Glutamatergic neuron (in vitro differentiated cells): Measurements from ENCODE around the gene PI4KA. TPM values are rescaled to one million over a fixed set of nuclear protein-coding genes. Genes with fewer than 3 reads are reported as not detected.

Experiments used
- DNase-seq: peaks from one replicate; pipeline ENCODE4 v3.0.0; 2022
- H3K27ac Mint-ChIP-seq: one replicate; pipeline ENCODE4 v1.8.0; 2020; ENCODE audit warnings: mild to moderate bottlenecking, mixed read lengths, inconsistent platforms; ENCODE audit not compliant: unreplicated experiment
- H3K27me3 Mint-ChIP-seq: one replicate; pipeline ENCODE4 v1.8.0; 2020; ENCODE audit warnings: mild to moderate bottlenecking, moderate library complexity, mixed read lengths, inconsistent platforms; ENCODE audit not compliant: unreplicated experiment
- H3K36me3 Mint-ChIP-seq: one replicate; pipeline ENCODE4 v1.8.0; 2020; ENCODE audit warnings: mild to moderate bottlenecking, mixed read lengths, inconsistent platforms; ENCODE audit not compliant: unreplicated experiment
- H3K4me1 Mint-ChIP-seq: one replicate; pipeline ENCODE4 v1.8.0; 2020; ENCODE audit warnings: mild to moderate bottlenecking, low read depth, mixed read lengths, inconsistent platforms; ENCODE audit not compliant: unreplicated experiment
- H3K4me3 Mint-ChIP-seq: one replicate; pipeline ENCODE4 v1.8.0; 2020; ENCODE audit warnings: mild to moderate bottlenecking, mixed read lengths, inconsistent platforms; ENCODE audit not compliant: unreplicated experiment
- H3K9me3 Mint-ChIP-seq: one replicate; pipeline ENCODE4 v1.8.0; 2020; ENCODE audit warnings: mild to moderate bottlenecking, moderate library complexity, mixed read lengths, inconsistent platforms; ENCODE audit not compliant: unreplicated experiment
- total RNA-seq: library from RNA; stranded (reverse); fragmentation: NEBNext Ultra II Directional; extraction: Animal tissue kit (Norgen Biotek cat#: 25700); gene quantifications from one replicate; pipeline ENCODE4 v1.2.1, GENCODE V29; 2021; ENCODE audit not compliant: unreplicated experiment
- TF ChIP-seq, protein P1 (sequence below): fragments of 200-600 bp; sonication (generic); IDR thresholded peaks from one replicate; pipeline ENCODE4 v1.5.0; 2021; ENCODE audit not compliant: partially characterized antibody, unreplicated experiment

The PI4KA gene
- total RNA-seq, 1 donor from 2014 or later: 165 TPM

DNA sequence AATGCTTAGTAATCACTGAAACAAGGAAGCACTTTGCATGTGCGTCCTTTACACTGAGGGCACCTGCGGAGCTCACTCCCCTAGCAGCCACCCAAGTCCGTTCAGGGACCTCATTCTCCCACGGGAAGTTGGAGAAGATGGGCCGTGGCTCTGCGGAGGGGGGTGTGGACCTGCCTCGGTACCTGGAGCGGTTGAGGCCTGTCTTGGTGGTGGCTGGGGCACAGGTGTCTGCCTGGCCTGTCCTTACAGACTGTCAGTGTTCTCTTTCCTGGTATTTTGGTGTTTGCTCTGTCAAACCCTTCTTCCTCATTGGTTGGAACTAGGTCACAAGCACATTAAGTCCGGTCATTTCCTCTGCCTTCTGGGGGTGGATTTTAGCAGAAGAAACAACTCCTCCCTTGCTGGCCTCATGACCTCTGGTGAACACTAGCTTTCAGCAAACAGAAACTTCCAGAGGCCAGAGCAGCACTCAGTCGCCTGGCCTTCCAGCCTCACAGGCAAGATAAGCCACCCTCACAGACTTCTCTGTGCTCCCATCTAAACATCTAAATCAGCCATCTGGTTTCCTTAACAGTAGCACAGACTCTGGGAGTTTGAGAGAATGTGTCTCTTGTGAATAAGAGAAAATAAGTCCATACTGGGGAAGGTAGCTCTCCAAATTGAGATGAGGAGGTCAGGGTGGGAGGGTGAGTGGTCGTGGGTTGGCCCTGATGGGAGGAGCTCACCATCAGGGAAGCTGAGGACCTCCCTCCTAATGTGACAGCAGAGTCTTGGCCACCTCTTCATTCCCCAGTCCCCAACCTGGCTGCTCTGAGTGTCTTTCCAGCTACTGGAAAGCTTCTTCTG, 8.8 kb upstream of the PI4KA start:
- Mint-ChIP-seq H3K9me3 (peaks cover 3% of the 10 kb centered on the region), H3K4me1 (peaks cover 22% of the 10 kb centered on the region), H3K36me3 (no peaks in the 10 kb centered on the region), H3K4me3 (peak overlapping the region; percentile 30), H3K27ac (peak overlapping the region; percentile 76), H3K27me3 (peaks cover 3% of the 10 kb centered on the region)
- TF ChIP-seq, protein P1, sequence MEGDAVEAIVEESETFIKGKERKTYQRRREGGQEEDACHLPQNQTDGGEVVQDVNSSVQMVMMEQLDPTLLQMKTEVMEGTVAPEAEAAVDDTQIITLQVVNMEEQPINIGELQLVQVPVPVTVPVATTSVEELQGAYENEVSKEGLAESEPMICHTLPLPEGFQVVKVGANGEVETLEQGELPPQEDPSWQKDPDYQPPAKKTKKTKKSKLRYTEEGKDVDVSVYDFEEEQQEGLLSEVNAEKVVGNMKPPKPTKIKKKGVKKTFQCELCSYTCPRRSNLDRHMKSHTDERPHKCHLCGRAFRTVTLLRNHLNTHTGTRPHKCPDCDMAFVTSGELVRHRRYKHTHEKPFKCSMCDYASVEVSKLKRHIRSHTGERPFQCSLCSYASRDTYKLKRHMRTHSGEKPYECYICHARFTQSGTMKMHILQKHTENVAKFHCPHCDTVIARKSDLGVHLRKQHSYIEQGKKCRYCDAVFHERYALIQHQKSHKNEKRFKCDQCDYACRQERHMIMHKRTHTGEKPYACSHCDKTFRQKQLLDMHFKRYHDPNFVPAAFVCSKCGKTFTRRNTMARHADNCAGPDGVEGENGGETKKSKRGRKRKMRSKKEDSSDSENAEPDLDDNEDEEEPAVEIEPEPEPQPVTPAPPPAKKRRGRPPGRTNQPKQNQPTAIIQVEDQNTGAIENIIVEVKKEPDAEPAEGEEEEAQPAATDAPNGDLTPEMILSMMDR: no peak
- DNase-seq: no peak

DNA sequence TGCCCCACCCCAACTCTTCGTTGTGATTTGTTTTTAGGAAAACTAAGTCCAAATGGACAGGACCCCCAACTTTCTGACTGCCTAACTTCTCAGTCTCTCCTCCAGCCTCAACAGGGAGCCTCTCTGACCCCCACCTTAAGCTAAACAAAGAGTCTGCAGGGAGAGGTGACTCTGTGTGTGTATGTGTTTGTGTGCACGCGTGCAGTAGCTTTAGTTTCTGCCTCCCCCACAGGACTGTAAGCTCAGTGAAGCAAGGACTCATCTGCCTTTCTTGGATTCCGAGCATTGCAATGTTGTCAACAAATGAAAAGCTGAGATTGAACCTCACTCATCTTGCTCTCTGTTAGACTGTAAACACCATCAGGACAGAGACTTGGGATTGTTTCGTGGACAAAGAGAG, 8.1 kb upstream of the PI4KA start:
- no peak for DNase-seq
- Mint-ChIP-seq H3K4me1 (peaks cover 24% of the 10 kb centered on the region), H3K27ac (no peak overlapping the region), H3K9me3 (peaks cover 3% of the 10 kb centered on the region), H3K36me3 (no peaks in the 10 kb centered on the region), H3K4me3 (no peak overlapping the region), H3K27me3 (peaks cover 3% of the 10 kb centered on the region)
- TF ChIP-seq, protein P1: no peak

DNA sequence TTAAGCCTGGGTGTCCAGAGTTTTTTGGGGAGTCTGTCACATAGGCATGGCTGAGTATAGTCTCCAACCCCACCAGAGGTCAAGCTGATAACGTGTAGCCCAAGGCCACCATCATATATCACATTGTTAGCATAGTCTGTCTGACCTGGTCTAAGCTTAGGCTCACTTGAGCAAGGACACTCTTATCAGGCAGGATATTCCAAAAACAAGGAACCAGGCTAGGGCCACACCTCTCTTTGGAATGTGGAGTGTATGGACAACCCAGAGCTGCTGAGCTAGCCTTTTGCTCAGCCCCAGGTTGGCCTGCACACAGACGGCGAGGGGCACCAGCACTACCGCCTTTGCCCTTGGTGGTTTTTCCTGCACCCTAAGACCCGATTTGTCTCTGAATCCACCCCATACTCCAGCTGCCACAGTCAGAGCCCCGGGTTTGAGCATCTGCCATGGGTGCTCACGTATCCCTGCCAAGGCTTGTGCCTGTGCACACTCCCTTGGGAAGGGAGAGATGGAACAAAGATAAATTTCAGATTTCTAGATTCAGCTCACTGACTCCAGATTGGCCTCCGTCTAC, 7.3 kb upstream of the PI4KA start:
- TF ChIP-seq, protein P1: no peak
- H3K27me3 Mint-ChIP-seq: peaks cover 3% of the 10 kb centered on the region
- peaks cover 24% of the 10 kb centered on the region for H3K4me1 Mint-ChIP-seq
- H3K27ac Mint-ChIP-seq: no peak overlapping the region
- no peaks in the 10 kb centered on the region for H3K36me3 Mint-ChIP-seq
- no peak overlapping the region for H3K4me3 Mint-ChIP-seq
- DNase-seq: no peak
- H3K9me3 Mint-ChIP-seq: peaks cover 3% of the 10 kb centered on the region

DNA sequence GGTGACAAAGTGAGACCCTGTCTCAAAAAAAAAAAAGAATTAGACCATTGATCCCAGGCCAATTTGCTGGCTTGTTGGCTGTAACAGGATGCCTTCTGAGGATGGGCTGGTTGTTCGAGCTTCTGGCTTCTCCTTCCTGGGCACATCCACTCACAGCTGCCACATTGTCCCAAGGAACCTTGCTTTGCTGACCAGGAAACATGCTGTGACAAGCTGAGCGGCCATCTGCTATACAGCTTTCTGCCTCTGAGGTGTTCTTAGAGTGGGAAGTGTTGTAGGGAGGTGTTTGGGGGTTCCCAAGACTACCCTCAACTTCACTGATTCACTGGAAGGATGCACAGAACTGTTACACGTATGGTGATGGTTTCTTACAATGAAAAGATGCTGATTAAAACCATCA, 6.7 kb upstream of the PI4KA start:
- Mint-ChIP-seq H3K27ac (no peak overlapping the region), H3K4me3 (no peak overlapping the region), H3K9me3 (peaks cover 3% of the 10 kb centered on the region), H3K36me3 (no peaks in the 10 kb centered on the region), H3K27me3 (peaks cover 3% of the 10 kb centered on the region), H3K4me1 (peaks cover 24% of the 10 kb centered on the region)
- TF ChIP-seq, protein P1: no peak
- no peak for DNase-seq
